Astrocyte (in vitro differentiated cells and primary cell): ENCODE measurements around the gene OR4D5.

Experiments used
- EZH2 ChIP-seq: IDR thresholded peaks from 2 replicates; pipeline ENCODE4 v1.6.1; 2012; ENCODE audit warnings: mild to moderate bottlenecking, low read length, inconsistent platforms; ENCODE audit not compliant: insufficient read depth
- TF ChIP-seq, protein P1 (sequence below): IDR thresholded peaks from 2 replicates; pipeline ENCODE4 v1.5.1; 2011; ENCODE audit warnings: low read depth, mild to moderate bottlenecking, inconsistent platforms, low read length, moderate library complexity; ENCODE audit not compliant: insufficient read depth

DNA sequence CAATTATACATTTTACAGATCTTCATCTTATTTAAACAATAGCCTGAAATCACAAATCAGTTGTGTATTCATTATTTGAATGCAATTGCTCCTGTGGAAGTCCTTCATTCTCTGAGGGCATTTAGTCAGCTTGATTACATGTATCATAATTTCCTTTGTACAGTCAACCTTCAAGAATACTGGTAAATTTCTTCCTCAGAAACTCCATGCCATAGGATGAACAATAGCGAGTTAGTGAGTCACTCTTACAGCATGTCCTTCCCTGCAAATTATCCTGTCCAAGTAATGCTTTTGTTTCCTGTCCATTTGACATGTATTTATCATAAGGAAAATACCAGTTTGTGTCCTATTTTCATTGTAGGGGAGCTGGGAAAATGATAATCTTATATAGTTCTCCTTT lies 34.4 kb downstream of the OR4D5 start:
- TF ChIP-seq, protein P1, sequence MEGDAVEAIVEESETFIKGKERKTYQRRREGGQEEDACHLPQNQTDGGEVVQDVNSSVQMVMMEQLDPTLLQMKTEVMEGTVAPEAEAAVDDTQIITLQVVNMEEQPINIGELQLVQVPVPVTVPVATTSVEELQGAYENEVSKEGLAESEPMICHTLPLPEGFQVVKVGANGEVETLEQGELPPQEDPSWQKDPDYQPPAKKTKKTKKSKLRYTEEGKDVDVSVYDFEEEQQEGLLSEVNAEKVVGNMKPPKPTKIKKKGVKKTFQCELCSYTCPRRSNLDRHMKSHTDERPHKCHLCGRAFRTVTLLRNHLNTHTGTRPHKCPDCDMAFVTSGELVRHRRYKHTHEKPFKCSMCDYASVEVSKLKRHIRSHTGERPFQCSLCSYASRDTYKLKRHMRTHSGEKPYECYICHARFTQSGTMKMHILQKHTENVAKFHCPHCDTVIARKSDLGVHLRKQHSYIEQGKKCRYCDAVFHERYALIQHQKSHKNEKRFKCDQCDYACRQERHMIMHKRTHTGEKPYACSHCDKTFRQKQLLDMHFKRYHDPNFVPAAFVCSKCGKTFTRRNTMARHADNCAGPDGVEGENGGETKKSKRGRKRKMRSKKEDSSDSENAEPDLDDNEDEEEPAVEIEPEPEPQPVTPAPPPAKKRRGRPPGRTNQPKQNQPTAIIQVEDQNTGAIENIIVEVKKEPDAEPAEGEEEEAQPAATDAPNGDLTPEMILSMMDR = no peak
- TF ChIP-seq EZH2 = no peak
